Measurements from ENCODE around the gene KDM4C. TPM values are rescaled to one million over a fixed set of nuclear protein-coding genes. Genes with fewer than 3 reads are reported as not detected.

The KDM4C gene
- total and polyA plus RNA-seq, 2 of the 8 experiments (the other 6 are each of a cell fraction or from before 2014, with no cell fraction given), result 13.0 to 26.1 TPM

- Histone ChIP-seq H2BK5ac (ENCODE audit: low read depth, low read length) (no peak overlapping the region), H4K8ac (ENCODE audit: extremely low read depth, insufficient read depth, low read length) (no peak overlapping the region), H3K4me1 (replicated peaks in 1 of 4; ENCODE audit: control insufficient read depth in 3 of 4, insufficient read depth in 4 of 4, low read length in 3 of 4) (no peaks in the 10 kb centered on the region), H2BK15ac (ENCODE audit: low read length) (no peak overlapping the region), H3K79me1 (ENCODE audit: low read depth, low read length) (peaks cover 2% of the 10 kb centered on the region; the same call in 1 of the 2 replicates), H3K4ac (replicated peaks; ENCODE audit: insufficient read length, low read depth, low read length) (no peak overlapping the region), H2BK120ac (replicated peaks; ENCODE audit: low read depth, low read length) (no peak overlapping the region), H3K4me2 (ENCODE audit: insufficient read depth in 1 of 2, low read depth in 2 of 2, low read length in 2 of 2) (no peak overlapping the region), H3K18ac (ENCODE audit: extremely low read depth, low read length) (no peak overlapping the region), H2BK12ac (ENCODE audit: low read depth, low read length) (no peak overlapping the region), H2AFZ (ENCODE audit: low read length) (no peak overlapping the region), H3K36me3 (ENCODE audit: control insufficient read depth in 2 of 4, insufficient read depth in 4 of 4, low read length in 3 of 4) (no peaks in the 10 kb centered on the region), H3K14ac (ENCODE audit: insufficient read length) (no peak overlapping the region), H4K5ac (ENCODE audit: insufficient read length, low read depth, low read length) (no peak overlapping the region), H2AK5ac (ENCODE audit: low read depth, low read length) (no peak overlapping the region), H3K79me2 (ENCODE audit: control insufficient read depth in 1 of 2, insufficient read depth in 2 of 2, low read length in 2 of 2) (no peaks in the 10 kb centered on the region), H3K9ac (replicated peaks in 1 of 4; ENCODE audit: extremely low read depth in 1 of 4, low read depth in 3 of 4, low read length in 3 of 4) (no peak overlapping the region), H3K9me3 (ENCODE audit: insufficient read depth in 2 of 2, low read depth in 1 of 2, low read length in 1 of 2) (no peaks in the 10 kb centered on the region), H3K4me3 (ENCODE audit: extremely low read depth in 1 of 4, insufficient read depth in 2 of 4, low read depth in 3 of 4, low read length in 4 of 4) (no peak overlapping the region), H3K56ac (replicated peaks; ENCODE audit: insufficient read length, low read depth, low read length) (no peak overlapping the region), H3K27me3 (replicated peaks in 1 of 4; ENCODE audit: control insufficient read depth in 3 of 4, extremely low read depth in 1 of 4, insufficient read depth in 3 of 4, low read length in 3 of 4) (no peaks in the 10 kb centered on the region), H2BK20ac (ENCODE audit: low read length) (no peak overlapping the region), H3K23ac (ENCODE audit: insufficient read length) (no peak overlapping the region), H4K20me1 (replicated peaks in 1 of 2; ENCODE audit: control insufficient read depth in 1 of 2, insufficient read depth in 2 of 2, low read length in 2 of 2) (no peaks in the 10 kb centered on the region), H4K91ac (replicated peaks; ENCODE audit: insufficient read length, low read length) (no peak overlapping the region), H3K27ac (ENCODE audit: low read depth, low read length) (no peak overlapping the region), H3K23me2 (ENCODE audit: low read depth, low read length) (no peaks in the 10 kb centered on the region)
- ChIA-PET POLR2A (ENCODE audit: partially characterized antibody) (no interaction called here), CTCF (ENCODE audit: partially characterized antibody) (interaction anchor here (0.6 kb wide), 1 partner anchor 21 kb away, joined by 3 read pairs; no protein-coding TSS in a partner anchor)
- no peak for FAIRE-seq
- DNase-seq (ENCODE audit: low read depth in 1 of 2, low spot score in 2 of 2), result no peak
- TF ChIP-seq FOSL1 (IDR thresholded peaks at IDR 0.05; ENCODE audit: insufficient read depth, low read depth, low read length) (no peak), RBBP5 (IDR thresholded peaks at IDR 0.05; ENCODE audit: borderline replicate concordance, low read depth, low read length) (no peak), CBX5 (IDR thresholded peaks at IDR 0.05; ENCODE audit: low read depth, low read length) (no peak)
- WGBS, 2 experiments (ENCODE audit: extremely low coverage in 1 of 2, insufficient coverage in 1 of 2, insufficient read length in 1 of 2, insufficient replicate concordance in 2 of 2, low coverage in 1 of 2, low lambda C conversion rate in 2 of 2, missing lambda C conversion rate in 1 of 2), result 66% methylated on average over 3 of the region's 3 CpGs; no CpG with 5 or more reads in 1 of the 2 experiments
These were observed 166.4 kb downstream of the KDM4C start for GRCh38 chr9:6924149-6924548.

Measured in H1 (cell line).